Activated gamma-delta T cell treated with Interleukin-2 at 50 U/mL for 16 hours (primary cell): ENCODE measurements around the gene POU6F2.

Source experiments
- DNase-seq: peaks from one replicate; pipeline ENCODE4 v3.0.0-alpha.2; 2020

POU6F2 gene

GRCh38 chr7:39199006-39199405 is 221.3 kb downstream of the POU6F2 start:
- DNase-seq: no peak

- no peak for DNase-seq
Observed at GRCh38 chr7:39199951-39200350, 222.2 kb downstream of the POU6F2 start.

- no peak for DNase-seq
Observed at GRCh38 chr7:39202041-39202440, 224.3 kb downstream of the POU6F2 start.

GRCh38 chr7:39210362-39210761 is 232.7 kb downstream of the POU6F2 start:
- DNase-seq: no peak

GRCh38 chr7:39211581-39211980 is 233.9 kb downstream of the POU6F2 start:
- no peak for DNase-seq

GRCh38 chr7:39212876-39213275 is 235.2 kb downstream of the POU6F2 start:
- DNase-seq: no peak

- DNase-seq: no peak
Observed at GRCh38 chr7:39217783-39218182, 240.1 kb downstream of the POU6F2 start.

- no peak for DNase-seq
Observed at GRCh38 chr7:39219869-39220268, 242.2 kb downstream of the POU6F2 start.

- DNase-seq: no peak
Observed at GRCh38 chr7:39221901-39222300, 244.2 kb downstream of the POU6F2 start.

- no peak for DNase-seq
Observed at GRCh38 chr7:39228946-39229345, 251.2 kb downstream of the POU6F2 start.

GRCh38 chr7:39233851-39234529 is 256.3 kb downstream of the POU6F2 start:
- no peak for DNase-seq

- DNase-seq: no peak
Observed at GRCh38 chr7:39238234-39238869, 260.6 kb downstream of the POU6F2 start.

GRCh38 chr7:39240864-39241263 is 263.2 kb downstream of the POU6F2 start:
- DNase-seq: no peak

- DNase-seq: no peak
Observed at GRCh38 chr7:39247576-39247975, 269.9 kb downstream of the POU6F2 start.

GRCh38 chr7:39248041-39248691 is 270.5 kb downstream of the POU6F2 start:
- DNase-seq: no peak

- DNase-seq: no peak
Observed at GRCh38 chr7:39248692-39249090, 271.0 kb downstream of the POU6F2 start.

GRCh38 chr7:39249635-39250152 is 272.0 kb downstream of the POU6F2 start:
- DNase-seq: no peak

GRCh38 chr7:39252916-39253315 is 275.2 kb downstream of the POU6F2 start:
- DNase-seq: no peak

GRCh38 chr7:39259391-39260003 is 281.8 kb downstream of the POU6F2 start:
- no peak for DNase-seq

GRCh38 chr7:39260279-39260844 is 282.7 kb downstream of the POU6F2 start:
- DNase-seq: no peak

- no peak for DNase-seq
Observed at GRCh38 chr7:39261771-39262170, 284.1 kb downstream of the POU6F2 start.

- no peak for DNase-seq
Observed at GRCh38 chr7:39265641-39266591, 288.2 kb downstream of the POU6F2 start.
